ENCODE data around the gene RAB6C.
"Not testable (repeated sequence)": the region's sequence is repeated elsewhere in the genome, so short reads cannot be mapped to it uniquely, and the experiment has no call there.

GRCh38 chr2:130005862-130006261, 26.4 kb downstream of the RAB6C start:
- not testable (repeated sequence) for TF ChIP-seq CSDC2 (CRISPR knock-in tag; IDR thresholded peaks at IDR 0.05); RARB (CRISPR knock-in tag; IDR thresholded peaks at IDR 0.05); ARNTL (CRISPR knock-in tag; IDR thresholded peaks at IDR 0.05; ENCODE audit: borderline replicate concordance, low read depth); PATZ1 (CRISPR knock-in tag; IDR thresholded peaks at IDR 0.05; ENCODE audit: borderline replicate concordance); OSR1 (CRISPR knock-in tag; IDR thresholded peaks at IDR 0.05); BACH2 (CRISPR knock-in tag; IDR thresholded peaks at IDR 0.05; ENCODE audit: borderline replicate concordance); CREB5 (CRISPR knock-in tag; IDR thresholded peaks at IDR 0.05; ENCODE audit: low read depth); ZFP3 (CRISPR knock-in tag; IDR thresholded peaks at IDR 0.05); ZNF70 (CRISPR knock-in tag; IDR thresholded peaks at IDR 0.05); ZC3H10 (CRISPR knock-in tag; IDR thresholded peaks at IDR 0.05); ISL1 (CRISPR knock-in tag; IDR thresholded peaks at IDR 0.05)
